SKM-1 (cell line): Measurements from ENCODE around the gene OTOGL.

Experiments
- DNase-seq: peaks from one replicate; lab custom pipeline; 2025; ENCODE audit not compliant: unreplicated experiment; lab: John Stamatoyannopoulos, UW

Gene OTOGL

DNA sequence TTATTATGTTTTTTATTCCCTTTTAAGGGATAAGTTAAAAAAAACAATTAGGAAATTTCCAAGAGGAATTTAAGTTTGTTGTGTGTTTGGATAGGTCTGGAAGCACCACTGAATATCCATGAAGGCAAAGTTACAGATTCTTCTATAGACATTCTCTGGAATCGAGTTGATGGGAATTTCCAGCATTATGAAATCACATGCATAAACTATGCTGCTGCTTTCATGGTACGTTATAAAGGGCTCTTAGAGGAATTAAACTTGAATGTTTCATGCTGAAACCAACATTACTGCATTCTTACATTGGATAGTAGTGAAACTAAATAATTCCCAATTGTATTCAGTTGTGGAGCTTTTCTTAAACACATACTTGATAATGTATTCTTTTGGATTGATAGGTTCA, 323.2 kb downstream of the OTOGL start:
- no peak for DNase-seq
